GM18867 (cell line): ENCODE measurements around the gene ZDHHC24.

Experiments used
- ATAC-seq: cut with Tn5 transposase; IDR thresholded peaks from one replicate; pipeline ENCODE4 v1.9.1; 2021; ENCODE audit warnings: mild to moderate bottlenecking, moderate library complexity; ENCODE audit not compliant: unreplicated experiment

ZDHHC24 gene

DNA sequence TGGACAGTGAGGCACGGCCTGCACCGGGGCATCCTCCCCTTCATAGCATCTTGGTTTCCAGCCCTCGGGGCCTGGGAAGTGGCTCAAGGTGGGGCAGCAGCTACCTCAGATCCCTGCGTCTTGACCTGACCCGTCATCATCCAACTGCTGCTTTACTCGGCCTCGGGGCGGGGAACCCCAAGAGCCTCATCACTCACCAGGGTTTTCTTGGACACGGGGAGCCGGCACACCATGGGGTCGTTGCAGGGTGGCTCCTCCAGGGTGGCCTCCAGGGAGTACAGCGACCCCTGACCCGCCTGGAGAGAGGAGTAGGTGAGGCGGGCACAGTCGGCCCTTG lies 21.9 kb upstream of the ZDHHC24 start:
- ATAC-seq, result no peak

- no peak for ATAC-seq
These were observed 20.4 kb upstream of the ZDHHC24 start for GRCh38 chr11:66566221-66566620.

- no peak for ATAC-seq
These were observed 19.1 kb upstream of the ZDHHC24 start for GRCh38 chr11:66564984-66565383.

DNA sequence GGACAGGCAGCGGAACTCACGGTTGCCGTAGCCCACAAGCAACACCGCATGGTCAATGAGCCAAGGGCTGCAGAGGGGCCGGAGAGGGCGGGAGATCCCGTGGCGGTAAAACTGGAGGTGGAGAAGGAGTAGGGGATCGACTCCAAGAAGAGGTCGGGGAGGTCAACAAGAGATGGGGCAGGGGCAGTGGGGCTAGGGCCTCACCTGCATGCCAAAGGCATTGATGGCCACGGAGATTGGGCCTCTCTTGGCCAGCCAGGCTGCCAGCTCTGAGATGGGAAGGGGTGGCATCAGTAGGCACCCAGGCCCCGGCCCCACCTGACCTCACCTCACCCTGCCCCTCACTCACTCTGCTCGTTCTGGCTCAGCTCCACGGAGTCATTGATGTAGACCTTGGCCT lies 18.7 kb upstream of the ZDHHC24 start:
- no peak for ATAC-seq

GRCh38 chr11:66563832-66564231 lies 18.0 kb upstream of the ZDHHC24 start:
- no peak for ATAC-seq

DNA sequence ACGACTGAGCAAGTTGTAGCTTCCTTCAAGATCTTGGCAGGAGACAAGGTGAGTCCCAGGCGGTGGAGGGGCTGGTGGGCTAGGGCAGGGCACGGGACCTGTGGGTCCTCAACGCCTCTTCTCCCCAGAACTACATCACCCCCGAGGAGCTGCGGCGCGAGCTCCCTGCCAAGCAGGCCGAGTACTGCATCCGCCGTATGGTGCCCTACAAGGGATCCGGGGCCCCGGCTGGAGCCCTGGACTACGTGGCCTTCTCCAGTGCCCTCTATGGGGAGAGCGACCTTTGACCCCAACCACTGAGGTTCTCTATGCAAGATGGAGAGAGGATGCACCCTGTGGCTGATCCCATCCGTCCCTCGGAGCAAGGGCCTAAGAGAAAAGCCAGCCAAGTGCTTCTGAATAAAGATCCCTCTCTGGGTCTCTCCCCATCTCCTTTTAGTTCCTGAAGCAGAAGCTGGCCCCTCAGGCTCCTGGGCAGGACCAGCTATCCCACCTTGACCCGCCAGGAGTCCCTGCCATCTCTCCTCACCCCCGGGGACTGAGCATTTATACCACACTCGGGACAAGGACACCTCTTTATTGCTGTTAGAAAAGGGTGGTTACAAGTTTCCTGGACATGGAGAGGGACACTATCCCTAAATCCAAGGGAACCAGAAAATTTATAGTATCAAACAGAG lies 17.2 kb upstream of the ZDHHC24 start:
- ATAC-seq, result no peak

DNA sequence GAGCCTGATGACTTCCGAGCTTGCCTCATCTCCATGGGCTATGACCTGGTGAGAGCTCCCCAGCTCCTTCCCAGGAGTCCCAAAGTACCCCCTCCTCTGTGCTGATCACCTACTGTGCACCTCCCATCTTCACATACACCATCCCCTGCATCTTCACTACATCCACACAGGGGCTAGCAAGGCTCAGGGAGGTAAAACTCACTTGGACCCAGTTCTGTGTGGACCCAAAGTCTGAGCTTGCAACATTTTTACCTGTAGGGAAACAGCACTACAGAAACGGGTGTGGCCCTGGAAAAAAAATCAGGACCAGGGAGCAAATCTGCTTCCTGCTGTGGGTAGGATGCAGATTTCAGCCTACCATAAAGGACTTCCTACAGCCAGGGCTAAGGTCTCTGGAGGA lies 16.4 kb upstream of the ZDHHC24 start:
- ATAC-seq, result no peak

- no peak for ATAC-seq
These were observed 16.1 kb upstream of the ZDHHC24 start for GRCh38 chr11:66561975-66562248.

- no peak for ATAC-seq
These were observed 15.5 kb upstream of the ZDHHC24 start for GRCh38 chr11:66561178-66561974.

DNA sequence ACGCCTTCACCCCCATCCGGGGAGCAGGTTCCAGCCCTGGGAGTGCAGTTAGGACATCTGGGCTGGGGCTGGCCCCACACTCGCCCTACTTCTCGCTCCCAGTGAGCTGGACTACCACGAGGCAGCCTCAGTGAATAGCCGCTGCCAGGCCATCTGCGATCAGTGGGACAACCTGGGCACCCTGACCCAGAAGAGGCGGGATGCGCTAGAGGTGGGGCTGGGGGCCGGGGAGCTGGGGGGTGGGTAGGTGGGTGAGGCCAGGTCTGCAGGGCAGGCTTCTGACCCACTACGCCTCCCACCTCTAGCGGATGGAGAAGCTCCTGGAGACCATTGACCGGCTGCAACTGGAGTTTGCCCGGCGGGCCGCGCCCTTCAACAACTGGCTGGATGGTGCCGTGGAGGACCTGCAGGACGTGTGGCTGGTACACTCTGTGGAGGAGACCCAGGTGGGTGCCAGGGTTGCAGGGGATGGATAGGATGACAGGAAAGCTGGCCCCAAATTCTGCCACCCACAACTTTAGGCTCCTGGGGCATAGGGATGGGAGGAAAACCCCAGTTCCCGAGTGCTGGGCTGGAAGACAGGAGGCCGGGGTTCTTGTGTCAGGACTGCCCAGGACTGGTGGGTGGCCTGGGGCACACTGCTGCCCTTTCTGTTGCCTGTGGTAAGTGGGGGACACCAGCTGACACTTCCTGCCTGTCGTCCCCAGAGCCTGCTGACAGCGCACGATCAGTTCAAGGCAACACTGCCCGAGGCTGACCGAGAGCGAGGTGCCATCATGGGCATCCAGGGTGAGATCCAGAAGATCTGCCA lies 14.2 kb upstream of the ZDHHC24 start:
- ATAC-seq, result no peak

DNA sequence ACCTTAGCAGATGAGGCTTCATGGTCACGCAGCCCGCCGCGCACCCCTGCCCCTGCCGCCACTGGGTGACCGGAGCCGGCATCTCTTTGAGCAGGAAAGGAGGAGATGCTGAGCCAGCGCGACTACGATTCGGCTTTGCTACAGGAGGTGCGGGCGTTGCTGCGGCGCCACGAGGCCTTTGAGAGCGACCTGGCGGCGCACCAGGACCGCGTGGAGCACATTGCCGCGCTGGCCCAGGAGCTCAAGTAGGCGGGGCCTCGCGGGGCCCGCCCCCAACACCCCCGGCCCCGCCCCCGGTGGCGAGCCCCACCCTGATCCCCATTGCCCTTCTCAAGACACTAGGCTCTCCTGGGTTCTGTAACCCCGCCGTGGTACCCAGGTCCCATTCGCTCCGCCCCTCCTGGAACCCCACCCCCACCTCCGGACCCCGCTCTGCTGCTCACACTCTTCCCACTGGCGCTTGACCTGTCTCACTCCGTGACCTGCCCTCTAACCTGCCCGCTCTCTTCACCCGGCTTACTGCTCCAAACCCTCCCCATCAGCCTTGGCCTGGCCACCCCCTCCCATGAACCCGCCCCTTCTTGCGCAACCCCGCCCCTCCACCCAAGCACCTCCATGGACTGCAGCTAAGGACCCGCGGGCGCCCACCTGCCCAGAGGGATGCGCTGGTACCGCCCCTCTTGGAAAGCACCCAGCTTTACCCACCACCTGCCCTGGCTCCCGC lies 13.5 kb upstream of the ZDHHC24 start:
- ATAC-seq, result no peak

DNA sequence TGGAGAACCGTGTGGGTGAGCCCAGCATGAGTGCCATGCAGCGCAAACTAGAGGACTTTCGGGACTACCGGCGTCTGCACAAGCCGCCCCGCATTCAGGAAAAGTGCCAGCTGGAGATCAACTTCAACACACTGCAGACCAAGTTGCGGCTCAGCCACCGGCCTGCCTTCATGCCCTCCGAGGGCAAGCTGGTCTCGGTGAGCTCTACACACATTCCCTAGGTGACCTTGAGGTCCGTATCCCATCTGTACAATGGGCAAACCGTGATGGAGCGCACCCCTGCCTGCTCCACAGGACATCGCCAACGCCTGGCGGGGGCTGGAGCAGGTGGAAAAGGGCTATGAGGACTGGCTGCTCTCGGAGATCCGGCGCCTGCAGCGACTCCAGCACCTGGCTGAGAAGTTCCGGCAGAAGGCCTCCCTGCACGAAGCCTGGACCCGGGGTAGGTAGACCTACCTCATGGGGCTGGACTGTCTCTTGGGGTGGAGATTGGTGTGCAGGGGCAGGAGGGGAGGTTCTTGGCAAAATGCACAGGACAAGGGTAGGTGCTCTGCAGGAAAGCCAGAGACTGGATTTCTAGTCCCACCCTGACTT lies 12.0 kb upstream of the ZDHHC24 start:
- no peak for ATAC-seq

DNA sequence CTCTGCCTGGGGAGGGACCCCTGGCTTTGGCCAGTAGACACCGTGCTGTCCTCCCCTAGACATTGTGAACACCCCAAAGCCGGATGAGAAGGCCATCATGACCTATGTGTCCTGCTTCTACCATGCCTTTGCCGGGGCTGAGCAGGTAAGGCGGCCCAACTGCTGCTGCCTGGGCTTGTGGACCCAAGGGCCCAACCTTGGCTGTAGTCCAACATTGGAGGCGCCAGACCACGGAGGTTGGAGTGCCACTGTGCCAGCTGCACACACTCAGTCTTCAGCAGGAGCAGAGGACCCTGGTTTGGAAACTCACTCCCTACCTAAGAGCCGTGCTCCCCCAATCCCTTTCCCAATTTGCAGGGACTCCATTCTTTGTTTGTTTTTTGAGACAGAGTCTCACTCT lies 10.2 kb upstream of the ZDHHC24 start:
- ATAC-seq, result no peak

GRCh38 chr11:66555416-66555815 lies 9.6 kb upstream of the ZDHHC24 start:
- ATAC-seq, result no peak

GRCh38 chr11:66554602-66555001 lies 8.8 kb upstream of the ZDHHC24 start:
- ATAC-seq, result no peak

DNA sequence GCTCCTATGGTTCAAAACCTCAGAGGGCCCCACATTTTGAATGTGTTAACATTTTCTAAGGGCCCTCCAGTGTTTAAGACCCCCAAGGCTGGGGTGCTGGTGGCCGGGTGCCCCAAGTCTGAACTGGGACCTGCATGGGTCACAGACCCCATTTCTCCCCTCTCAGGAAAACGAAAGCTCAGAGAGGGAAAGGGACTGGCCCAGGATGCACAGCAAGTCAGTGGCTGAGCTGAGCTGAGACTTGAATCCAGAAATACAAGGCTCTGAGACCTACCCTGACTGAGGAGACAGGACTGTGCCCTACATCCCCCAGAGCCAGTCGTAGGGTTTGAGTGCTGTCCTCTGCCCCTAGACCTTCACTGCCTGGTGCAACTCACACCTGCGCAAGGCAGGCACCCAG lies 5.0 kb upstream of the ZDHHC24 start:
- ATAC-seq, result no peak

GRCh38 chr11:66549696-66550095 lies 3.8 kb upstream of the ZDHHC24 start:
- ATAC-seq, result no peak

GRCh38 chr11:66548774-66549630 lies 3.2 kb upstream of the ZDHHC24 start:
- no peak for ATAC-seq

DNA sequence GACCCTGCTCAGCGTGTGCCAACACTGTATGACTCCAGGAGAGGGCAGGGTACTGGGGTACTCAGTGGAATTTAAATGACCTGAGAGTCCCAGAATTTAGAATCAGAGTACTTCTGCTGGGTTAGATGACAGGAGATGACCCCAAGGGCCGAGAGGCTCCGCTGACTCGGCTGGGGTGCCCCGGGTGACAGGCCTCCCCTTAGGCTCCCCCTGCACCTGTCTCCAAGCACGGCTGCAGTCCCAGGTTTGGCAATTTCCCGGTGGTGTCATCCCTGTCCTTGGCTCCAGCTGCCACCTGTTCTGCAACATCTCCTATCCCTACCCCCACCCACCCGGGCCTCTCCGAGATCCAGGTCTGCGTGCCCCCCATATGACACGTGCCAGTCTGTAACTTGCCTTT lies 2.2 kb upstream of the ZDHHC24 start:
- no peak for ATAC-seq

DNA sequence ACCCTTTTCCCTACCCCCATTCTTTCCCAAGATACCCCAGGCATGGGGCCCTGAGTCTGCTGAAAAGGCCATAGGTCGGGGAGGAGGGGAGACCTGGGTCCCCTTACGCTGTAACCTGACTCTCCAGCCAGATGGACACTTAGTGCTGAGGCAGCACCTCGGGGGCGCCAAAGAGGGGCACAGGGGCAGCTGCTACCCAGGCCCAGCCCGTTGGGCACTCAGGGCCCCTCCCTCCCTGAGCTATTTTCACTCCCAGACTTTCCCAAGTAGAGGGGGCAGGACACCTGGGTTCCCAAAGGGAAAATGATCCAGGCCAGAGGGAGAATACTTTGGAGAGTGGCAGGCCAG lies 1.8 kb upstream of the ZDHHC24 start:
- no peak for ATAC-seq
